GM19455 (cell line): Measurements from ENCODE around the gene CDH26.
A peak's percentile ranks its signal among the peaks of the same experiment; 100 is the strongest.

Experiments used
- ATAC-seq: cut with Tn5 transposase; IDR thresholded peaks from one replicate; pipeline ENCODE4 v1.9.1; 2021; ENCODE audit not compliant: unreplicated experiment

The CDH26 gene

GRCh38 chr20:59958123-59958522 lies at the start of gene CDH26:
Gene CDH26, plus strand, starts transcription at chr20:59958423. Its CDS starts 304 bp downstream, at chr20:59958727.
- no peak for ATAC-seq

GRCh38 chr20:59908855-59909254 lies 49.4 kb upstream of the CDH26 start:
- no peak for ATAC-seq

DNA sequence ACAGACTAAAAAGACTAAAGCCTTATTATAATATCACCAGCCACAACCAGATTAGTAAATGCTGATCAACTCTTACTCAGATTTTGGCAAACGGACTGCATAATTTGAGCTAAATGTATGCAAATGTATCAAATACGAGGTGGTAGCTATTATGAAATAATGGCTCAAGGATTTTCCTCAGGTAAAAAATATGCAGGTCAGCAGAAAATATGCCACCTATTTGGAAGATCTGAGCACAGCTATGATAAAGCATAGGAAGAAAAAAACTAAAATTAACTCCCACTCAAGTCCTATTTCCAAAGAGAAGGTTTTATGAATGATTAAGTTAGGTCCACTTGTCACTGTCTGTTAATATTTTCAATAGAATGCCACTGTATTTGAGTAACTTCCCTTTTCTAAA lies 47.2 kb upstream of the CDH26 start:
- ATAC-seq: no peak

GRCh38 chr20:59912609-59913008 lies 45.6 kb upstream of the CDH26 start:
- ATAC-seq: no peak

GRCh38 chr20:59920944-59921343 lies 37.3 kb upstream of the CDH26 start:
- ATAC-seq: no peak

GRCh38 chr20:59923514-59923913 lies 34.7 kb upstream of the CDH26 start:
- ATAC-seq: no peak

DNA sequence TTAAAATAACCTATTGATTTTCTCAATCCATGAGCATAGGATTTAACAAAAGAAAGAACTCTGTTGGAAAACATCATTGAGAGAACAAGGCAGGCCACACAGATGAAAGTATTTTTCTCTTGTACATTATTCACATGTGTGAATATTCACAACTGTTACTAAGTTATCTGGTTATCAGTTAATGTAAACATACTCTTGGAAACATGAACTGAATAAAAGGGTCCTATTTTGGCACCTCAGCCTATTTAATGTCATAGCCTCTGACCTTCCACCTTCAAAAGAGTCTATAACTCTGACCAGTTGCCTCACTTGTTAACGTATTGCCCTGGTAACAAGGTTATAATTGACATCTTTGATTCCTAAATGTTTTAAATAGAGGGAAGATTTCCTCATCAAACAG lies 32.9 kb upstream of the CDH26 start:
- ATAC-seq: no peak

- ATAC-seq: no peak
Observed at GRCh38 chr20:59925899-59926298, 32.3 kb upstream of the CDH26 start.

DNA sequence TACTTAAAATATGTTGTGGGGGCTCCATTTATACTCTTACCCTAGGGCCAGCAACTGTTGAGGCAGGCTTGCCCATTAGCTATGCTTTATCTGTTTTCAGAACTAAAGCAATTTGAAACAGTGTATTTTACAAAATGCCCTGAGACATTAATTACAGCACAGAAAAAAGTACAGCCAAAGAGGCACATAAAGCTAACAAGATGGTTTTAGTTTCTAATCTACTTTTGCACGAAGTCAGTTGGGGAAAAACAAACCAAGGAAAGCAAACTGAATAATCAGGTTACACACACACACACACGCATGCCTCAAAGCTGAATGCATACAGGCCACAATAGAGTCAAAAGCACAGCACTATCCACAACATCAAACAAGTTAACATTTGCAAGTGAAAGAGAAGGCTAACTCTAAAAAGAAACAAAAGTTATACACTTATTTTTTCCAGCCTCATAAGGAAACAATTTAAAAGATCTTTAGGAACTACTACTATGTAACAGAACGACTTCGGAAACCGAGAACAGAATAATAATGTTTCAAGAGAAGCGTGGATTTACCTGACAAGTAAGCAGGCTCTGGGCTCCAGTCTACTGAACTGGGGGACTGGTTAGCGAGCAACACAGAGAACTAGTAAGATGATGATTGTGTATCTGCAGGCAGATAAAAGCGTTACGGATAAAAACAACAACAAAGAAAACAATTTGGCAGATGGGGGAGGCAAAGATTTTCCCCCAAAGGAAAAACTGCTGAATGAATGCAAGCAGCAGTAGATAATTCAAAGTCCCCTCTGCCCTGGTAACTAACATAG lies 26.5 kb upstream of the CDH26 start:
- no peak for ATAC-seq

DNA sequence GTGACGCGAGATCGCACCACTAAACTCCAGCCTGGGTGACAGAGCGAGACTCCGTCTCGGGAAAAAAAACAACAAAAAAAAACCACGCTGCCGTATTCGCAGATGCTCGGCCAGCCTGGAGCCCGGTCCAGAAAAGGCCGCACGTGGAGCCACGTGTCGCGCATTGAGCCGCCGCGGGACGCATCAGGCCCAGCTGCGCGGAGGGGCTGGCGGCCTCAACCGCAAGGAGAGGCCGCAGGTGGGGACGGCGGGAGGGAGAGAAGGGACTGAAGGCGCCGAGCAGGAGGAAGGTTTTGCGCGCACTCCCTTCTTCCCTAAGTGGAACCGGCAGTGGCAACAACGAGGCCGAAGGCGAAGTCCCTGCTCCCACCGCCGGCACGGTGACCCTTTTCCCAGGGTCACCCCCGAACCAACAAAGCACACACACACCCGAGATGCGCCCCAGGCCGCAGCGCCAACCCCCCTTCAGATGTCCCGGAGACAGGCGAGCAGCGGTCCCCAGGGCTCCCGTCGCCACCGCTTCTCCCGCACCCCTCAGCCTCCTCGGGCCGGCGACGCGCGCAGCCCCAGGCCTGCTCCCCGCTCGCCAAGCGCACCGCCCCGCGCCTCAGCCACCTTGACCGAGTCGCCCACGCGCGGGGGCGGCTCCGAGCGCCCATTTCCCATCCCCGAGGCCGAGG lies 25.5 kb upstream of the CDH26 start:
- ATAC-seq: no peak

- ATAC-seq: no peak
Observed at GRCh38 chr20:59933296-59933848, 24.9 kb upstream of the CDH26 start, which contains the start of gene SYCP2. Gene SYCP2, minus strand, starts transcription at chr20:59933637. Its CDS starts 11,224 bp downstream, at chr20:59922413.

- ATAC-seq: peak; percentile 82
Observed at GRCh38 chr20:59933849-59934585, 24.2 kb upstream of the CDH26 start.

GRCh38 chr20:59935457-59936185 lies 22.6 kb upstream of the CDH26 start:
- ATAC-seq: no peak

DNA sequence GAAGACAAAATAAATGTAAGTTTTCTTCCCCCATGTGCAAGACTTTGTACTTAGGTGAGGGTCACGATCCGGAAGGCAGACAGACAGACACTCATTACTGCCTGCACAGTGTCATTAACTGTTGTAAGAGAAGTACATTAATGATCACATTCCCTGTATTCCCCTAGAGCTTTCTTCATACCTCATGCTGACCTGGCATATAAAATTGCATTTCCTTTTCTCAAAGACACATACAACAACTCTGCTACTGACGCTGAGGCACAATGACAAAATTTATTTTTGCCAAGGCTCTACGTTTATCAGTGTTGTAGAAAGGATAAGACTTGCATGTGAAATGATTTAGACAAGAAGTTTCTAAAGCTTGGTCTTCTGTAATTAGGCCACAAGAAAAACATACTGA lies 21.8 kb upstream of the CDH26 start:
- no peak for ATAC-seq

DNA sequence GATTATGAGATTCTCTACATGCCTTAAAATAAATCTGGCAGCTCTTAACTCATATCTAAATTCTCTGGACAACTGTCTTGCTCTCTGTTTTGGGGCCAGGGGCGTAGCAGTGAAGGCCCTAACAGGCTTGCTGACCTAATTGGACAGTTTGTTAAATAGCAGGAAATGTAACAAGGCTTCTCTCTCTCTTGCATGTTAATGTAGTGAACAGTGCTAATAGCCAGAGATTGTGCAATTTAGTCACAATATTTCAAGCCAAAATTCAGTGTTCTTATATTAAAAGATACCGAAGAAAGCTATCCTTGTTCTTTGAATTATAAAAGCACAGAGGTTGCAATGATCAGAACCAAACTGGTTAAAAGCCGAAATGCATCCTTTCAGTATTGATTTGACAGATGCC lies 21.1 kb upstream of the CDH26 start:
- no peak for ATAC-seq

DNA sequence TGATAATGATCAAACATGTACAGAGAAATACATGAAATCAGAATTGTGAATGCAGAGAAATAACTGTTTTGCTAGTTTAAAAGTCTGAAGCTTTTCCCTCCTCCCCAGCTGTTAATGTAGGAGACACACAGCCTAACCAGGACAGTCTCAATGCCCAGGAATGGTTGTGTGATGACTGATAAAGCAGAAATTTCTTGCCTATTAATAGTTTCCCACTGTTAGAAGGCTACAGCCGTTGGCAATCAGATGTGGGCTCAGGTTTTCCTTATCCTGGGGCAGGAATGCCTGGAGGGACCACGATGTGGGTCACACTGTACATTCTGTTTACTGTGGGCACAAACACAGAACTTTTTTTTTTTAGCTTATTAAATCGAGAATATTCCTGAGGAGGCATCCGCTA lies 20.0 kb upstream of the CDH26 start:
- ATAC-seq: no peak

- no peak for ATAC-seq
Observed at GRCh38 chr20:59938696-59939051, 19.5 kb upstream of the CDH26 start.

- no peak for ATAC-seq
Observed at GRCh38 chr20:59939052-59939878, 19.0 kb upstream of the CDH26 start.

GRCh38 chr20:59939879-59940128 lies 18.4 kb upstream of the CDH26 start:
- ATAC-seq: peak; percentile 37
